Measurements from ENCODE around the gene XKR7.
"Not testable (repeated sequence)": the region's sequence is repeated elsewhere in the genome, so short reads cannot be mapped to it uniquely, and the experiment has no call there.

DNA sequence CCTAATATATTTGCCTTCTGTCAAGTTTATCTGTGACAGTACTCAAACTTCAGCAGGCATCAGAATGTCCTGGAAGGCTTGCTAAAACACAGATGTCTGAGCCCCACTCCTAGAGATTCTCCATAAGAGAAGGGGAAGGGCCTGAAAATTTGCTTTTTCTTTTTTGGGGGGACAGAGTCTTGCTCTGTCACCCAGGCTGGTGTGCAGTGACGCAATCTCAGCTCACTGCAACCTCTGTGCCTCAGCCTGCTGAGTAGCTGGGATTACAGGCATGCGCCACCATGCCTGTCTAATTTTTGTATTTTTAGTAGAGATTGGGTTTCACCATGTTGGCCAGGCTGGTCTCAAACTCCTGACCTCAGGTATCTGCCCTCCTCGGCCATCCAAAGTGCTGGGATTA, 65.8 kb downstream of the XKR7 start:
- TF ChIP-seq, protein P1, sequence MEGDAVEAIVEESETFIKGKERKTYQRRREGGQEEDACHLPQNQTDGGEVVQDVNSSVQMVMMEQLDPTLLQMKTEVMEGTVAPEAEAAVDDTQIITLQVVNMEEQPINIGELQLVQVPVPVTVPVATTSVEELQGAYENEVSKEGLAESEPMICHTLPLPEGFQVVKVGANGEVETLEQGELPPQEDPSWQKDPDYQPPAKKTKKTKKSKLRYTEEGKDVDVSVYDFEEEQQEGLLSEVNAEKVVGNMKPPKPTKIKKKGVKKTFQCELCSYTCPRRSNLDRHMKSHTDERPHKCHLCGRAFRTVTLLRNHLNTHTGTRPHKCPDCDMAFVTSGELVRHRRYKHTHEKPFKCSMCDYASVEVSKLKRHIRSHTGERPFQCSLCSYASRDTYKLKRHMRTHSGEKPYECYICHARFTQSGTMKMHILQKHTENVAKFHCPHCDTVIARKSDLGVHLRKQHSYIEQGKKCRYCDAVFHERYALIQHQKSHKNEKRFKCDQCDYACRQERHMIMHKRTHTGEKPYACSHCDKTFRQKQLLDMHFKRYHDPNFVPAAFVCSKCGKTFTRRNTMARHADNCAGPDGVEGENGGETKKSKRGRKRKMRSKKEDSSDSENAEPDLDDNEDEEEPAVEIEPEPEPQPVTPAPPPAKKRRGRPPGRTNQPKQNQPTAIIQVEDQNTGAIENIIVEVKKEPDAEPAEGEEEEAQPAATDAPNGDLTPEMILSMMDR (IDR thresholded peaks at IDR 0.05): not testable (repeated sequence)
- TF ChIP-seq ZFX (IDR thresholded peaks at IDR 0.05; ENCODE audit: borderline replicate concordance): not testable (repeated sequence)
